ENCODE measurements around the gene CDKN2AIP. TPM values are rescaled to one million over a fixed set of nuclear protein-coding genes. Genes with fewer than 3 reads are reported as not detected.

CDKN2AIP gene, protein sequence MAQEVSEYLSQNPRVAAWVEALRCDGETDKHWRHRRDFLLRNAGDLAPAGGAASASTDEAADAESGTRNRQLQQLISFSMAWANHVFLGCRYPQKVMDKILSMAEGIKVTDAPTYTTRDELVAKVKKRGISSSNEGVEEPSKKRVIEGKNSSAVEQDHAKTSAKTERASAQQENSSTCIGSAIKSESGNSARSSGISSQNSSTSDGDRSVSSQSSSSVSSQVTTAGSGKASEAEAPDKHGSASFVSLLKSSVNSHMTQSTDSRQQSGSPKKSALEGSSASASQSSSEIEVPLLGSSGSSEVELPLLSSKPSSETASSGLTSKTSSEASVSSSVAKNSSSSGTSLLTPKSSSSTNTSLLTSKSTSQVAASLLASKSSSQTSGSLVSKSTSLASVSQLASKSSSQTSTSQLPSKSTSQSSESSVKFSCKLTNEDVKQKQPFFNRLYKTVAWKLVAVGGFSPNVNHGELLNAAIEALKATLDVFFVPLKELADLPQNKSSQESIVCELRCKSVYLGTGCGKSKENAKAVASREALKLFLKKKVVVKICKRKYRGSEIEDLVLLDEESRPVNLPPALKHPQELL
- 10.5 to 11.7 TPM (median 11.5 TPM) in 5 replicates for total RNA-seq (2022; extraction: Qiagen RNA extraction; ENCODE audit: low read depth)

DNA sequence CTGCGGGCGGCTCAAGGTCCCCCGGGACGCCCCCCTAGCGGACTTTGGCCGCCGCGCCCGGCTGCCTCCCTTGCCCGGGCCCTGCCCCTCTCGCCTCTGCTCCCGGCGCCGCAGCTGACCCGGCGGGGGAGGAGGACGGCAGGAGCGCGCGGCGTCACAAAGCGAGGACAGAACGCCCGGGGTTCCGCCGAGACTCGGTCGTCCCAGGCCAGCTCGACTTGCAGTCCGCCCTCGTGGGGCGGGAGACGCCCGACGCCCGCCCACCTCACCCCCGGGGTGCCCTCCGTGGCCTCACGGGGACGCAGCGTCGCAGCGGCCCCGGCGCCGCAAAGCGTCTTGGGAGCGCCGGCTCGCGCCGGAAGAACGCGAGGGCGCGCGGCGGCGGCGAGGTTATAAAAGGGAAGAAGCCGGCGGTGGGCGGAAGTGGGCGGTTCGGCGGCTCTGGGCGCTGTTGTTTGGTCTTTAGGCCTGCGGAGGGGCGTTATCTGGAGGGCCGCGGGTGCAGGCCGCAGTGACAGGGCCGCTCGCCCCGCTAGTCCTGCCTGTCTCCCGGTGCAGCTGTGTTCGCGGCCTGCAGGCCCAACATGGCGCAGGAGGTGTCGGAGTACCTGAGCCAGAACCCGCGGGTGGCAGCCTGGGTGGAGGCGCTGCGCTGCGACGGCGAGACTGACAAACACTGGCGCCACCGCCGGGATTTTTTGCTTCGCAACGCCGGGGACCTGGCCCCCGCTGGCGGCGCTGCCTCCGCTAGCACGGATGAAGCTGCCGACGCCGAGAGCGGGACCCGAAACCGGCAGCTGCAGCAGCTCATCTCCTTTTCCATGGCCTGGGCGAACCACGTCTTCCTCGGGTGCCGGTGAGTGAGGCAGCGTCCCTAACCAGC lies at the start of gene CDKN2AIP:
TSS of gene CDKN2AIP (plus strand) at position 423 of the 883 bp plus-strand sequence. CDS start at position 585, 162 bp downstream.

Other genes starting within 250 kb of the CDKN2AIP start
- gene CLDN22, start 124.4 kb upstream of the CDKN2AIP start, total RNA-seq (2022; extraction: Qiagen RNA extraction; ENCODE audit: low read depth) = not detected in 5 replicates
- not detected in 5 replicates for gene CLDN24, start 122.2 kb upstream of the CDKN2AIP start, total RNA-seq (2022; extraction: Qiagen RNA extraction; ENCODE audit: low read depth)
- 9.2 to 12.0 TPM (median 10.9 TPM) in 5 replicates for gene ING2, start 60.4 kb downstream of the CDKN2AIP start, total RNA-seq (2022; extraction: Qiagen RNA extraction; ENCODE audit: low read depth)
- 12.3 to 22.5 TPM (median 20.2 TPM) in 5 replicates for gene RWDD4, start 214.5 kb downstream of the CDKN2AIP start, total RNA-seq (2022; extraction: Qiagen RNA extraction; ENCODE audit: low read depth)
- gene TRAPPC11, start 214.7 kb downstream of the CDKN2AIP start, total RNA-seq (2022; extraction: Qiagen RNA extraction; ENCODE audit: low read depth) = 8.1 to 12.1 TPM (median 10.4 TPM) in 5 replicates

All from A549 treated with RU486 at 1 μM for 4 hours (cell line).